HUES48 (cell line): Measurements from ENCODE around the gene CCDC92.
"Not testable (repeated sequence)": the region's sequence is repeated elsewhere in the genome, so short reads cannot be mapped to it uniquely, and the experiment has no call there.

Experiments used
- H3K27ac ChIP-seq: one replicate; pipeline ENCODE4 v1.7.0; 2013; ENCODE audit warnings: low read depth, low read length, inconsistent platforms
- H3K27me3 ChIP-seq: 2 replicates; pipeline ENCODE4 v1.6.1; 2013; ENCODE audit warnings: mild to moderate bottlenecking, low read length; ENCODE audit not compliant: control insufficient read depth, insufficient read depth
- H3K36me3 ChIP-seq: 2 replicates; pipeline ENCODE4 v1.6.1; 2013; ENCODE audit warnings: low read length; ENCODE audit not compliant: control insufficient read depth, insufficient read depth
- H3K4me1 ChIP-seq: 2 replicates; pipeline ENCODE4 v1.6.1; 2013; ENCODE audit warnings: mild to moderate bottlenecking, low read length; ENCODE audit not compliant: control insufficient read depth, insufficient read depth
- H3K4me3 ChIP-seq: 2 replicates; pipeline ENCODE4 v1.5.1; 2013; ENCODE audit warnings: mild to moderate bottlenecking, low read depth, low read length
- H3K9ac ChIP-seq: 2 replicates; pipeline ENCODE4 v1.6.1; 2013; ENCODE audit warnings: mild to moderate bottlenecking, low read depth, low read length, moderate library complexity
- H3K9me3 ChIP-seq: 2 replicates; pipeline ENCODE4 v1.6.1; 2013; ENCODE audit warnings: low read length; ENCODE audit not compliant: control insufficient read depth, insufficient read depth

The CCDC92 gene

DNA sequence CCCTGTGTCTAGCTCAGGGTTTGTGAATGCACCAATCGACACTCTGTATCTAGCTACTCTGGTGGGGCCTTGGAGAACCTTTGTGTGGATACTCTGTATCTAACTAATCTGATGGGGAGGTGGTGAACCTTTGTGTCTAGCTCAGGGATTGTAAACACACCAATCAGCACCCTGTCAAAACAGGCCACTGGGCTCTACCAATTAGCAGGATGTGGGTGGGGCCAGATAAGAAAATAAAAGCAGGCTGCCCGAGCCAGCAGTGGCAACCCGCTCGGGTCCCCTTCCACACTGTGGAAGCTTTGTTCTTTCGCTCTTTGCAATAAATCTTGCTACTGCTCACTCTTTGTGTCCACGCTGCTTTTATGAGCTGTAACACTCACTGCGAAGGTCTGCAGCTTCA lies 25.1 kb downstream of the CCDC92 start:
- H3K9me3 ChIP-seq, H3K9ac ChIP-seq, H3K4me3 ChIP-seq, H3K27ac ChIP-seq, H3K4me1 ChIP-seq, H3K36me3 ChIP-seq: not testable (repeated sequence)
- peaks cover 14% of the 10 kb centered on the region; the same call in 1 of the 2 replicates for H3K27me3 ChIP-seq

DNA sequence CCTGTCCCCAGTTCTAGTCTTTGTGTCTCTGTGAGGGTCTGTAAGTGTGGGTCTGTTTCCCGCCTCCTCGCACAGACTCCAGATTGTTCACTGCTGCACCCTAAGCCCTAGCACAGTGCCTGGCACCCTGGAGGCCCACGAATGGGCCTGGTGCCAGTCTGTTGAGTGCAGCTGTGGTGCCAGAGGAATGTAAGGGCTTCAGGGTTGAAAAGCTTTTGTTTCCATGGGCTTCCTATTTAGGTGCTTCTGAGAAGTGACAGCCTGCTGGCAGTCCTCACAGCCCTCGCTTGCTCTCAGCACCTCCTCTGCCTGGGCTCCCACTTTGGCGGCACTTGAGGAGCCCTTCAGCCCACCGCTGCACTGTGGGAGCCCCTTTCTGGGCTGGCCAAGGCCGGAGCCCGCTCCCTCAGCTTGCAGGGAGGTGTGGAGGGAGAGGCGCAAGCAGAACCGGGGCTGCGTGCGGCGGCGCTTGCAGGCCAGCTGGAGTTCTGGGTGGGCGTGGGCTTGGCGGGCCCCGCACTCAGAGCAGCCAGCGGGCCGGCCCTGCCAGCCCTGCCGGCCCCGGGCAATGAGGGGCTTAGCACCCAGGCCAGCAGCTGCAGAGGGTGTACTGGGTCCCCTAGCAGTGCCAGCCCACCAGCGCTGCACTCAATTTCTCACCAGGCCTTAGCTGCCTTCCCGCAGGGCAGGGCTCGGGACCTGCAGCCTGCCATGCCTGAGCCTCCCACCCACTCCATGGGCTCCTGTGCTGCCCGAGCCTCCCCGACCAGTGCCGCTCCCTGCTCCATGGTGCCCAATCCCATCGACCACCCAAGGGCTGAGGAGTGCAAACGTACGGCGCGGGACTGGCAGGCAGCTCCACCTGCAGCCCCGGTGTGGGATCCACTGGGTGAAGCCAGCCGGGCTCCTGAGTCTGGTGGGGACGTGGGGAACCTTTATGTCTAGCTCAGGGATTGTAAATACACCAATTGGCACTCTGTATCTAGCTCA lies 25.8 kb downstream of the CCDC92 start:
- H3K9ac ChIP-seq, H3K36me3 ChIP-seq, H3K27ac ChIP-seq, H3K4me1 ChIP-seq, H3K4me3 ChIP-seq, H3K9me3 ChIP-seq: not testable (repeated sequence)
- H3K27me3 ChIP-seq, result peaks cover 11% of the 10 kb centered on the region; the same call in 1 of the 2 replicates

DNA sequence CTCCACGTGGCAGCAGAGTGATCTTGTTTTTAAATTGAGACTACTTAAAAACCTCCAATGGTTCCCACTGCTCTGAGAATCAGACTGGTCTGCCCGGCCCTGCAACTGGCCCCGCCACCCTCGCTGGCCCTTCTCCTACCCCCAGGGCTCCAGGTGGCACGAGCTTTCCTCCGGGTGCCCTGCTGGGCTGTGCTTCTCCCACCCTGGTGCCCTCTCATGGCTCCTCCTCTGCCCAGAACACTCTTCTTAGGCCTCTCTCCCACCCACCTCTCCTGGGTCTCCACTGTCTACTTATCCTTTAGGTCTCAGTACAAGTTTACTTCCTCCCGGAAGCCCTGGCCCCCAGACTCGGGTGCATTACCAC lies 26.5 kb downstream of the CCDC92 start:
- H3K36me3 ChIP-seq, result no peaks in the 10 kb centered on the region
- H3K9me3 ChIP-seq, result no peaks in the 10 kb centered on the region
- no peak overlapping the region for H3K4me3 ChIP-seq
- H3K27ac ChIP-seq, result no peak overlapping the region
- H3K9ac ChIP-seq, result no peak overlapping the region
- H3K4me1 ChIP-seq, result no peaks in the 10 kb centered on the region
- peaks cover 11% of the 10 kb centered on the region; the same call in 1 of the 2 replicates for H3K27me3 ChIP-seq

DNA sequence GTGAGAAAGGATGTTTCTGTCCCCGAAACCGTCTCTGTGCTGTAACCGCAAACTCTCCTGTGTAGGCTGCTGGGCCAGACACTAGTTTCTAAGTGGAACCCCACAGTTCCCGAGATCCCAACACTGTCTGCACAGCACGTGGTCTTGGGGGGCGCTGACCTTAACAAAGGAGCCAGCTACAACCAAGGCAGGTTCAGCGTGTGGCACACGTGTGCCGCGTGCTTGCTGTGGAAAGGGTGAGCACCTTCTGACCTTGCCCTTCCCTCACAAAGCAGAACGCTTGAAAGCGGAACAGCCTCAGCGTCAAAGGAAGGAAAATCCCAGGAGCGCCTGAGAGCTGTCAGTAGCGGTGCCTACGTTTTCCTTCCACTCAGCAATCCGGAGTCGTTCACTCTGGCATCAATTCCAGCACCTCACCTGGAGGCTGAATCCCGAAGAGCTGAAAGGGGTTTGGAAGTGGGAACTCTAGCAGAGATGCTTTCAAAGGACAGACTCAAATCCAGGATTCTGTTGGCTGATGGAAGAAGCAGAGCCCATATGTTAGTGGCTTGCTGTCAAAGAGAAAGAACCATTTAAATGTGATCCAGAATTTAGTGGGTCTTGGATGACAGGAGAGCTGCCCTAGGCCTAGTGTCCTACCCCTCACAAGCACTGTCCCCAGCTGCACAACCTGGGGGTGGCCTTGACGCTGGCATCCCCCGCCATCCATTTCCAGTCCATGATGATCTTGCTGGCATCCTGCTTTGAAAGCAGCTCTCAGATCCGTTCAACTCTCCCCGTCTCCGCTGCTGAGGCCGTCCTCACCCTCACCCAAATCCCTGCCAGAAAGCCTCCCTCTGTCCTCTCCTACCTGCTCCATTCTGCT lies 27.1 kb downstream of the CCDC92 start:
- Histone ChIP-seq H3K4me3 (no peak overlapping the region), H3K27ac (no peak overlapping the region), H3K27me3 (peaks cover 11% of the 10 kb centered on the region; the same call in 1 of the 2 replicates), H3K4me1 (no peaks in the 10 kb centered on the region), H3K36me3 (no peaks in the 10 kb centered on the region), H3K9ac (no peak overlapping the region), H3K9me3 (no peaks in the 10 kb centered on the region)

DNA sequence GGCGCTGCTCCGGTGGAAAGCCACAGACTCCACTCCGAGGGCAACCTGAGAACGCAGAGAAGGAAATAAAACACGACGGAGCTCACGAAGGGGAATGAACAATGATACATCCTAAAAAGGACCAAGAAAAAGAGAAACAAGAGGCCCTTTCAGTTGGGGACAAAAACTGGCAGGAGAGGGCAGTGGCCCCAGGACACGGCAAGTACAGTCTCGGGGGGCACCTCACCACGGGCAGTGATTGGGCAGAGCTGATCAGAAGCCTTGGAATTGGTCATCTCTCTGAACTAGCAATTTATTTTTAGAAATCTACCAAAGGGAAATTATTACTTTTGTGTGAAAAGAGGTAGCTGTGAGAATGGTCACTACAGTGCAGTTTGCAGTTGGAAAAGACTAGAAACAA lies 27.9 kb downstream of the CCDC92 start:
- H3K9ac ChIP-seq, result no peak overlapping the region
- H3K27ac ChIP-seq, result no peak overlapping the region
- no peaks in the 10 kb centered on the region for H3K36me3 ChIP-seq
- no peaks in the 10 kb centered on the region for H3K9me3 ChIP-seq
- no peaks in the 10 kb centered on the region for H3K4me1 ChIP-seq
- peaks cover 10% of the 10 kb centered on the region; the same call in 1 of the 2 replicates for H3K27me3 ChIP-seq
- H3K4me3 ChIP-seq, result no peak overlapping the region

DNA sequence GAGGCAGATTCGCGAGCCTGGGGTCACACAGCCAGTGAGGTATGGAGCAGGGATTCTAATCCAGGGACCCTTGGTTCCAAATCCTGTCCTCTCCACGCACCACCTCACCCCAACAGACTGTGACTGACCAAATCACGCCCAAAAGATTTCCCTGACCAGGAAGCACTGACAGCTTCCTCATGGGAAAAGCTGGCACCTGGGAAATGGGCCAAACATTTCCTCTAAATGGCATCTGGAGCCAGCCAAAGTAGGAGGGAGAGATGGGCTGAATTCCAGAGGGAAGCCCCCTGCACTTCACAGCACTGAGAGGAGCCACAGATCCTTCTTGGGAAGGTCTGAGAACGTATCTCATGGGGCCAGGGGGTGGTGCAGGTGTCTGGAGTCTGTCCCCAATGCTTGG lies 28.8 kb downstream of the CCDC92 start:
- Histone ChIP-seq H3K27me3 (peaks cover 8% of the 10 kb centered on the region; the same call in 1 of the 2 replicates), H3K36me3 (no peaks in the 10 kb centered on the region), H3K4me3 (no peak overlapping the region), H3K9me3 (no peaks in the 10 kb centered on the region), H3K27ac (no peak overlapping the region), H3K9ac (no peak overlapping the region), H3K4me1 (no peaks in the 10 kb centered on the region)

DNA sequence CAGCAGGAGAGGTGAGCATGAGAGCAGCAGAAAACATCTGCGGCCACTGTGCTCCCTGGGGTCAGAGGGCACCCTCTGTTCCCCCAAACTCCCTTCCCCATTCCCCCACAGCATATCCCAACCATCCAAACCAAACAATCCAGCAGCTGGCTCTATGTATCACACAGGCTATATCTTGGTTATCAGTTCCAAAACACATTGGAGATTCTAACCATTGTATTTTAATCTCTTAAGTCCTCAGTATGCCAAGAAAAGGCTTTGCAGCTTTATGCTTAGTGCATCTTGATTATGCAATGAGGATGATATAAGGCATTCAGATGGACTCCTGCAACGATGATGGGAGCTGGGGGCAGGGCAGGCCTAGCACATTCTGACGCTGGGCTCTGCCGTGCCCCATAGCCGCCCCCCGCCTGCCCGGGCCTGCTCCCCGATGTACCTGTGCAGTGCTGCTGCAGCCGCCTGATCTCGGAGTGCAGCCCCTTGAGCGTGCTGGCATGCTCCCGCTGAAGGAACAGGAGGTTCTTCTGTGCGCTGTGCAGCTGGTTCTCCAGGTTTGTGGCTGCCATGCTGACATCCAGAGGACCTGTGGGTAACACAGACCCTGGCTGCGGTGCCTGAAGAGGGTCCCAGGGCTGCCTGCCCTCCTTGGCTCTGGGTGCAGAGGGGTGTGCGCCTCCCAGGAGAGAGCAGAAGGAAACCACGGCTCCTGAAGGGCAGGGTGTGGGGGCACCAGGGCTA lies 29.6 kb downstream of the CCDC92 start:
- H3K4me1 ChIP-seq, result no peaks in the 10 kb centered on the region
- peaks cover 8% of the 10 kb centered on the region; the same call in 1 of the 2 replicates for H3K27me3 ChIP-seq
- H3K27ac ChIP-seq, result no peak overlapping the region
- no peak overlapping the region for H3K4me3 ChIP-seq
- H3K36me3 ChIP-seq, result no peaks in the 10 kb centered on the region
- no peaks in the 10 kb centered on the region for H3K9me3 ChIP-seq
- no peak overlapping the region for H3K9ac ChIP-seq

DNA sequence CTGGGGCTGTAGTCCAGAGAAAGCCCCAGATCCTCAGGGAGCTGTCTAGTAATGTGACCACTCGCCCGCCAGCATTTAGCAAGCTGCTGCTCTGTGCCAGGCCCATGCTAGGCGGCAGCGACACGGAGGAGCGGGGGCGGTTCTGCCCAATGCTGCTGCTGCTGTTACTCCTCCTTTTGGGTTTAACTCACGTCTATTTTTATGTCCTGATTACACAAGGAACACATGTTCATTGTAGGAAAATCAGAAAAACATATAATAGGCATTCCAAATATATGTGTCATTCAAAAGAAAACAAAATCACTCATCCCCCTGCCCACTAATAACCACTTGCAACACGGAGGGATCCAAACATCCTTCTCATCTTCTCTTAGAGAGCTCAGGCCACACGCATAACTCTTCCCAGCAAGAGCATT lies 30.4 kb downstream of the CCDC92 start:
- Histone ChIP-seq H3K36me3 (no peaks in the 10 kb centered on the region), H3K9ac (no peak overlapping the region), H3K4me3 (no peak overlapping the region), H3K4me1 (no peaks in the 10 kb centered on the region), H3K27ac (no peak overlapping the region), H3K9me3 (no peaks in the 10 kb centered on the region), H3K27me3 (peaks cover 8% of the 10 kb centered on the region; the same call in 1 of the 2 replicates)

DNA sequence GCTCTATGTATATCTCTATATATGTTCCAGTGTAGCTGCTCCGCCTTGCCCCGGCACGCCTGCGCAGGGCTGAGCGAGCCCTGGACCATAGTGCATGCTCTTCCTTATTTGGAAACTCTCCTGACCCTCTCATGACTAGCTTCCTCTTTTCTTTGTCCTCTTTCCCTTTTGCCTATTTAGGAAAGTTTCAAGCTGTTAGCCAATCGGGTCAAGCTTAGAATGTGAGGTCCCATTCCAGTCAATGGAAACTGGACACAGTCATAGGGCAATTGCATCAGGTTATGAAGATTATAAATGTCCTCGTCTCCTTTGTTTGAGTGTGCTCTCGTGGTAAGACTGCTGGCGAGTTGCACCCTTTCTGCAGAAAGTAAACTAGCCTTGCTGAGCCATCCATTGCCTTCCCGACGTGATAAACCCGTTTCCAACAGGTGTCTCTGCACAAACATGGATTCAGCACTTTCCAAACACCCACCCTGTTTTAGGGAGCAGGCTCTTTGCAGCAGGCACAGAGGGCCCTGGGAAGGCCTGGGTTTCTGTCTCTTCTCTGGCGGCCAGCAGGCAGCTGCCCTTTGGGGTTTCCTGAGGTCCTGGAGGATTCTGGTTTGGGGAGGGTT lies 30.9 kb downstream of the CCDC92 start:
- Histone ChIP-seq H3K4me1 (no peaks in the 10 kb centered on the region), H3K9ac (no peak overlapping the region)

DNA sequence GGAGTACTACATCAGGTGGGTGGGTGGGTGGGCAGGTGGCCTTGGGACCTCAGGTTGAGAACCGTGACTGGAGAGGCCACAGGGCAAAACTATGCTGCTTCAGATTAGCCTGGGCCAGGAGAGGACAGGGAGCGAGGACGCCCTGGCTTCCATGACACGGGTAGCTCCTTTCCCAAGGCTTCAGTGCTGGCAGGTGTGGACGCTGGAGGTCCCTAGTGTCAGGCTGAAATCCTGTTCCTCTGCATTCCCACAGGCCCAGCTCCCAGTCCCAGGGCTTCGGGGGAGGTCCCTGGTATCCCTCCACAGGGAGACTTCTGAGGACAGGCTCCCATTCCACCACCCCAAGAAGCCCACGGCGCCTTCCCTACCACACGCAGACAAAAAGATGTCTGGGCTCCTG lies 31.6 kb downstream of the CCDC92 start:
- H3K9me3 ChIP-seq, result no peaks in the 10 kb centered on the region
- no peaks in the 10 kb centered on the region for H3K36me3 ChIP-seq
- no peak overlapping the region for H3K9ac ChIP-seq
- H3K27ac ChIP-seq, result no peak overlapping the region
- no peak overlapping the region for H3K4me3 ChIP-seq
- H3K27me3 ChIP-seq, result peaks cover 8% of the 10 kb centered on the region; the same call in 1 of the 2 replicates
- H3K4me1 ChIP-seq, result no peaks in the 10 kb centered on the region

More for the DNA sequence above, 30.9 kb downstream of the CCDC92 start:
- no peak overlapping the region for H3K4me3 ChIP-seq
- H3K27me3 ChIP-seq, result peaks cover 8% of the 10 kb centered on the region; the same call in 1 of the 2 replicates
- no peaks in the 10 kb centered on the region for H3K36me3 ChIP-seq
- H3K27ac ChIP-seq, result no peak overlapping the region
- H3K9me3 ChIP-seq, result no peaks in the 10 kb centered on the region
